Left ventricle myocardium inferior (tissue), 1 donor: ENCODE measurements around the gene SIPA1L2. TPM values are rescaled to one million over a fixed set of nuclear protein-coding genes. Genes with fewer than 3 reads are reported as not detected.

Experiments
- DNase-seq: peaks from one replicate; pipeline ENCODE4 v3.0.0-alpha.2; 2020
- H3K27ac ChIP-seq: fragments of 200-600 bp; replicated peaks from 2 replicates; pipeline ENCODE4 v1.8.0; 2021
- H3K27me3 ChIP-seq: fragments of 200-600 bp; 2 replicates; pipeline ENCODE4 v1.8.0; 2021; ENCODE audit warnings: low read depth
- H3K36me3 ChIP-seq: fragments of 200-600 bp; 2 replicates; pipeline ENCODE4 v1.8.0; 2021
- H3K4me1 ChIP-seq: fragments of 200-600 bp; 2 replicates; pipeline ENCODE4 v1.8.0; 2021
- H3K4me3 ChIP-seq: fragments of 200-600 bp; 2 replicates; pipeline ENCODE4 v1.8.0; 2021; ENCODE audit warnings: mild to moderate bottlenecking, moderate library complexity
- H3K9me3 ChIP-seq: fragments of 200-600 bp; replicated peaks from 2 replicates; pipeline ENCODE4 v1.8.0; 2021
- CTCF ChIP-seq: fragments of 200-600 bp; IDR thresholded peaks from 2 replicates; pipeline ENCODE4 v1.8.0; 2021; ENCODE audit warnings: antibody characterized with exemption, mild to moderate bottlenecking, borderline replicate concordance
- intact Hi-C: fragments of 100-400 bp; cut with micrococcal nuclease; formaldehyde crosslinking; loops from one replicate; pipeline ENCODE4 v1.11.0; 2022
- total RNA-seq: library from RNA; stranded (reverse); fragmentation: NEBNext Ultra II Directional; extraction: Animal tissue kit (Norgen Biotek cat#: 25700); gene quantifications from one replicate; pipeline ENCODE4 v1.2.1, GENCODE V29; 2021
- donor health status: DM: no; HTN: yes; CAD: no; lungs with severe emphysema.

SIPA1L2 gene
- total RNA-seq, 1 donor from 2014 or later: 127 TPM

DNA sequence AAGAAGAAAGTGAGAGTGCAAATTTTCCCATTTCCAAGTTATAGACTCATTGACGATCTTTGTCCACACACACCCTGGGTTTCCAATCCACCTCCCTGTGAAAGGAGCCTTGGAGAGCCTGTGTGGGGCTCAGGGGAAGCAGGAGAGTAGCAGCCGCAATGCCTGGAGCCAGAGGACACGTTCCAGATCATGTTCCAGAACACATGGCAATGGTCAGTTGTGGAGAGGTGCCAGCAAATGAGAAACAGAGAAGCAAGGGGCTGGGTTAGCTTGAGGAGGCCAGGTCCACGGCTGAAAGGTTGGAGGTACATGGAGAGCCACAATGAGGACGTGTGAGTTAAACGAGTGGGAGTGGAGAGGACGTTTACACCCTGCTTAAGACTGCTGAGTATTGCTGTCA lies 33.0 kb upstream of the SIPA1L2 start:
- no peak for TF ChIP-seq CTCF
- H3K27me3 ChIP-seq: peaks cover 7% of the 10 kb centered on the region
- H3K4me3 ChIP-seq: no peak overlapping the region
- no peaks in the 10 kb centered on the region for H3K9me3 ChIP-seq
- peaks cover 6% of the 10 kb centered on the region for H3K4me1 ChIP-seq
- intact Hi-C loops: no loop called here
- no peak for DNase-seq
- H3K27ac ChIP-seq: no peak overlapping the region
- no peaks in the 10 kb centered on the region for H3K36me3 ChIP-seq

GRCh38 chr1:232658386-232658785 lies 28.5 kb upstream of the SIPA1L2 start:
- H3K4me3 ChIP-seq: no peak overlapping the region
- no peaks in the 10 kb centered on the region for H3K36me3 ChIP-seq
- H3K27ac ChIP-seq: no peak overlapping the region
- intact Hi-C loops: no loop called here
- H3K9me3 ChIP-seq: no peaks in the 10 kb centered on the region
- peaks cover 7% of the 10 kb centered on the region for H3K27me3 ChIP-seq
- no peak for DNase-seq
- no peaks in the 10 kb centered on the region for H3K4me1 ChIP-seq
- TF ChIP-seq CTCF: no peak

DNA sequence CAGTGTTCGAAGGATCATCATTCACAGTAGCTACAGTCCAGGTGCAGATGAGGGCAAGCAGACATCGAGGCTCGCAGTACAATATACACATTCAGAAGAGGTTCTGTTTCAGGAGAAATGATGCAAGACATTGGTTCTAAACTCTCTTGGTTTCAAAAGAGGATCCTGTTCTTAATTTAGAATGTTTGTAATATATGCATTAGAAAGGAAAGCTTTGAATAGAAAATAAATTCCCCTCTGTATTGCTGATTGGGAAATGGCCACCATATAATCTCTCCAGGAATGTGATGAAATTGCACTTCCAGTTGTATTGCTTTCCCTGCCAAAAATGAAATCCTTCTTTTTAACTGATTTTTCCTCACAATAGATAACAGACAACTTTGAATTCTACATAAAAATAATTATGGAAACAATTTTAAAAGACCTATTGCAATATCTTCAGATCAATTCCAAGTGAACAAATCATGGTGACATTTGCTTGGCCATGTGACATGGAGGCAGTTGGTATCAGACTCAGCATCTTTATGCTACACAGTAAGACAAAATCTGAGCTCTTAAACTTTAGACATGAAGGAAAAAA lies 27.6 kb upstream of the SIPA1L2 start:
- DNase-seq: no peak
- peaks cover 7% of the 10 kb centered on the region for H3K27me3 ChIP-seq
- intact Hi-C loops: no loop called here
- H3K4me3 ChIP-seq: no peak overlapping the region
- no peaks in the 10 kb centered on the region for H3K36me3 ChIP-seq
- no peak overlapping the region for H3K27ac ChIP-seq
- H3K9me3 ChIP-seq: no peaks in the 10 kb centered on the region
- no peaks in the 10 kb centered on the region for H3K4me1 ChIP-seq
- TF ChIP-seq CTCF: no peak

- intact Hi-C loops: no loop called here
- no peak for DNase-seq
- H3K4me3 ChIP-seq: no peak overlapping the region
Measured at GRCh38 chr1:232655746-232656085, 25.8 kb upstream of the SIPA1L2 start.

DNA sequence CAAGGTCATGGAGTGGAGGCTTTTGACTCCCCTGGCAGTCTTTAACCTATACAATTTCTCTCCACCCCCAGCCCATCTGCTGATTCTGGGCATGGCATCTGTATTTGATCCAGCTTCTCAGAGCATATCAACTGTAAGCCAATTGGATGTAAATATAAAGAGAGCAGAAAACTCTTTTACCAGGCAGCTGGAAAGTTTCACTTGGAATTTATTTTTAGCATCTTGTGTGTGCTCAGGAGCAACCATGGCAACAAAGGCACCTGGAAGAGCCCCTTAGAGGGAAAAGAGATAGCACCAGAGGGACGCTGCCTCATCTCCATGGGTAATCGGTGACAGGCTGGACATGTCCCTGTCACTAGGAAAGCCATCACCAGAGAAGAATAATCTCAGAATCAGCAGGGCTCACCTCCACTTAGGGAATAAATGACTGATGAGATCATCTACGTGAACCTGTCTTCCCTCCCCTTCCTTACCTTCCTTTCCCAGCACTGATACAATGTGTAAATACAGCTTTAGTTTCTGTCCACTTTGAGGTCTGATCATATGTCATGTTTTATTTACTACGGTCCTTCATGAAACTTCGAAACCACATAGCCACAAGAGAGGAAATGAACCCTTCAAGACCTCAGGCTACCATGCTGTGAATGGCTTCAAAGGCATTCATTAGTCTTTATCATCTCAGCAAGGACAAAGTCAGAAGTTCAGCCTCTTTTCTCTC lies 25.3 kb upstream of the SIPA1L2 start:
- DNase-seq: no peak
- no peak for TF ChIP-seq CTCF
- peaks cover 6% of the 10 kb centered on the region for H3K27me3 ChIP-seq
- no peaks in the 10 kb centered on the region for H3K4me1 ChIP-seq
- no peak overlapping the region for H3K27ac ChIP-seq
- H3K4me3 ChIP-seq: no peak overlapping the region
- intact Hi-C loops: no loop called here
- no peaks in the 10 kb centered on the region for H3K9me3 ChIP-seq
- H3K36me3 ChIP-seq: no peaks in the 10 kb centered on the region

More at GRCh38 chr1:232655746-232656085, 25.8 kb upstream of the SIPA1L2 start:
- Histone ChIP-seq H3K4me1 (no peaks in the 10 kb centered on the region), H3K27me3 (peaks cover 7% of the 10 kb centered on the region), H3K9me3 (no peaks in the 10 kb centered on the region), H3K36me3 (no peaks in the 10 kb centered on the region), H3K27ac (no peak overlapping the region)
- no peak for TF ChIP-seq CTCF
